ENCODE results near the gene CDK4. TPM values are rescaled to one million over a fixed set of nuclear protein-coding genes. Genes with fewer than 3 reads are reported as not detected.

CDK4 gene
- total and polyA plus RNA-seq, 8 donors = 80.1 to 269 (median 231) TPM

DNA sequence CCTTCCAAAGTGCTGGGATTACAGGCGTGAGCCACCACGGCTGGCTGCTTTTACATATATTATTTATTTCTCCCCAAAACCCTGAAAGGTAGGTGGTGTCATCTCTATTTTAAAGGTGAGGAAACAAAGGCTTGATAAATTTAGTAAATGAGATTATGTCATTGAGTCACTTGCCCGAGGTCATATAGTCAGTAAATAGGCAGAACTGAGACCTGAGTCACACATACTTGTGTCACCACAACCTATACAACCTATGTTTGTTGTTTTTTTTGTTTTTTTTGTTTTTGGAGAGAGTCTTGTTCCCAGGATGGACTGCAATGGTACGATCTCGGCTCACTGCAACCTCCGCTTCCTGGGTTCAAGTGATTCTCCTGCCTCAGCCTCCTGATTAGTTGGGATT is 43.2 kb upstream of the CDK4 start:
- H3K27ac ChIP-seq = no peak overlapping the region
- H3K4me1 ChIP-seq = peaks cover 0 to 28% of the 10 kb centered on the region in 2 donors
- no peak overlapping the region for H3K4me3 ChIP-seq
- H3K36me3 ChIP-seq = peaks cover 3 to 88% of the 10 kb centered on the region in 2 donors
- intact Hi-C loops (cut with DNase I) = no loop called here
- no peaks in the 10 kb centered on the region for H3K27me3 ChIP-seq
- H3K9me3 ChIP-seq = no peaks in the 10 kb centered on the region
- ATAC-seq = no peak
- DNase-seq = no peak
- TF ChIP-seq, protein P1, sequence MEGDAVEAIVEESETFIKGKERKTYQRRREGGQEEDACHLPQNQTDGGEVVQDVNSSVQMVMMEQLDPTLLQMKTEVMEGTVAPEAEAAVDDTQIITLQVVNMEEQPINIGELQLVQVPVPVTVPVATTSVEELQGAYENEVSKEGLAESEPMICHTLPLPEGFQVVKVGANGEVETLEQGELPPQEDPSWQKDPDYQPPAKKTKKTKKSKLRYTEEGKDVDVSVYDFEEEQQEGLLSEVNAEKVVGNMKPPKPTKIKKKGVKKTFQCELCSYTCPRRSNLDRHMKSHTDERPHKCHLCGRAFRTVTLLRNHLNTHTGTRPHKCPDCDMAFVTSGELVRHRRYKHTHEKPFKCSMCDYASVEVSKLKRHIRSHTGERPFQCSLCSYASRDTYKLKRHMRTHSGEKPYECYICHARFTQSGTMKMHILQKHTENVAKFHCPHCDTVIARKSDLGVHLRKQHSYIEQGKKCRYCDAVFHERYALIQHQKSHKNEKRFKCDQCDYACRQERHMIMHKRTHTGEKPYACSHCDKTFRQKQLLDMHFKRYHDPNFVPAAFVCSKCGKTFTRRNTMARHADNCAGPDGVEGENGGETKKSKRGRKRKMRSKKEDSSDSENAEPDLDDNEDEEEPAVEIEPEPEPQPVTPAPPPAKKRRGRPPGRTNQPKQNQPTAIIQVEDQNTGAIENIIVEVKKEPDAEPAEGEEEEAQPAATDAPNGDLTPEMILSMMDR (IDR thresholded peaks at IDR 0.05) = no peak

DNA sequence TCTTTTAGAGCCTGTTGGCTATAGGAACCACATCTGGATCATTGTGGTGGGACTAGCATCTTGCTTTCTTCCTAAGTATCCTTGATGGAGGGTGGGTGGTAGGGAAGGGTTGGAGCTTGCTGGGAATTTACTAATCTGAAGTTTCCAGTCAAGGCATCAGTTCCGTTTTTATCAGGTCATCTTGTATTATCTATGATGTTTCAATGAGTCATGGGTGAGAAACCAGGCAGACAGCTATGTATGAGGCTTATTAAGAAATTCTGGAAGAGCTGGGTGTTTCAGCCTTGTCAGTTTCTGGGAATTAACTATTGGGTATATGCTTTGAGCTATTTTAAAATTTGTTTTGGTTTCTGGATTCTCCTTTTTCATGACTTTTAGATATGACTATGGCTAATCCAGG is 41.8 kb upstream of the CDK4 start:
- intact Hi-C loops (cut with DNase I) = no loop called here
- peak overlapping the region; percentile 18 to 60 for H3K27ac ChIP-seq
- H3K4me3 ChIP-seq = no peak overlapping the region
- DNase-seq (no peak), ATAC-seq (peak; percentile 47)
- H3K4me1 ChIP-seq = peaks cover 0 to 28% of the 10 kb centered on the region in 2 donors
- no peaks in the 10 kb centered on the region for H3K27me3 ChIP-seq
- H3K36me3 ChIP-seq = peaks cover 1 to 88% of the 10 kb centered on the region in 2 donors
- H3K9me3 ChIP-seq = no peaks in the 10 kb centered on the region
- TF ChIP-seq, protein P1 (IDR thresholded peaks at IDR 0.05) = no peak

DNA sequence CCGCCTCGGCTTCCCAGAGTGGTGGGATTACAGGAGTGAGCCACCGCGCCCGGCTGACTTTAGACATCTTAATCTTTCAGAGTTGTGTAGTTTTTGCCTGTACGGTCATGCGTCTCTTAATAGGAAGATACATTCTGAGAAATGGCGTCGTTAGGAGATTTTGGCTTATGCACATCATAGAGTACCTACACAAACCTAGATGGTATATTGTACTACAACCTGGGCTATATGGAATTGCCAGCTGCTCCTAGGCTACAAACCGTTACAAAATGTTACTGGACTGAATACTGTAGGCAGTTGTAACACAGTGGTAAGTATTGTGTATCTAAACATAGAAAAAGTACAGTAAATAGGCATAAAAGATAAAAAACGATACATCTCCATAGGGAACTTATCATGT is 31.8 kb upstream of the CDK4 start:
- peak overlapping the region in 1 of 2 donors; percentile 91 for H3K4me3 ChIP-seq
- intact Hi-C loops (cut with DNase I) = no loop called here

DNA sequence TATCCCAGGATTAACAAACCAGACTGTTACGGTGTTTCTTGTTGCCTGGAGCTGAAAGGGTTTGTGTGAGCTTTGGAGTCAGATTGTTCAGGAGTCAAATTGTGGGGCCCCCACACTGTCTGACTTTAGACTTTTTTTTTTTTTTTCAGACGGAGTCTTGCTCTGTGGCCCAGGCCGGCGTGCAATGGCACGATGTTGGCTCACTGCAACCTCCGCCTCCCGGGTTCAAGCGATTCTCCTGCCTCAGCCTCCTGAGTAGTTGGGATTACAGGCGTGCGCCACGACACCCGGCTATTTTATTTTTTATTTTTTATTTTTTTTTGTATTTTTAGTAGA is 31.3 kb upstream of the CDK4 start:
- no peak overlapping the region for H3K27ac ChIP-seq
- intact Hi-C loops (cut with DNase I) = no loop called here

More for the DNA sequence above, 31.8 kb upstream of the CDK4 start:
- TF ChIP-seq, protein P1 (IDR thresholded peaks at IDR 0.05) = no peak
- DNase-seq (no peak), ATAC-seq (no peak)
- no peak overlapping the region for H3K27ac ChIP-seq
- H3K9me3 ChIP-seq = no peaks in the 10 kb centered on the region
- H3K36me3 ChIP-seq = peaks cover 8 to 45% of the 10 kb centered on the region in 2 donors
- H3K4me1 ChIP-seq = peaks cover 10 to 33% of the 10 kb centered on the region in 2 donors
- no peaks in the 10 kb centered on the region for H3K27me3 ChIP-seq

DNA sequence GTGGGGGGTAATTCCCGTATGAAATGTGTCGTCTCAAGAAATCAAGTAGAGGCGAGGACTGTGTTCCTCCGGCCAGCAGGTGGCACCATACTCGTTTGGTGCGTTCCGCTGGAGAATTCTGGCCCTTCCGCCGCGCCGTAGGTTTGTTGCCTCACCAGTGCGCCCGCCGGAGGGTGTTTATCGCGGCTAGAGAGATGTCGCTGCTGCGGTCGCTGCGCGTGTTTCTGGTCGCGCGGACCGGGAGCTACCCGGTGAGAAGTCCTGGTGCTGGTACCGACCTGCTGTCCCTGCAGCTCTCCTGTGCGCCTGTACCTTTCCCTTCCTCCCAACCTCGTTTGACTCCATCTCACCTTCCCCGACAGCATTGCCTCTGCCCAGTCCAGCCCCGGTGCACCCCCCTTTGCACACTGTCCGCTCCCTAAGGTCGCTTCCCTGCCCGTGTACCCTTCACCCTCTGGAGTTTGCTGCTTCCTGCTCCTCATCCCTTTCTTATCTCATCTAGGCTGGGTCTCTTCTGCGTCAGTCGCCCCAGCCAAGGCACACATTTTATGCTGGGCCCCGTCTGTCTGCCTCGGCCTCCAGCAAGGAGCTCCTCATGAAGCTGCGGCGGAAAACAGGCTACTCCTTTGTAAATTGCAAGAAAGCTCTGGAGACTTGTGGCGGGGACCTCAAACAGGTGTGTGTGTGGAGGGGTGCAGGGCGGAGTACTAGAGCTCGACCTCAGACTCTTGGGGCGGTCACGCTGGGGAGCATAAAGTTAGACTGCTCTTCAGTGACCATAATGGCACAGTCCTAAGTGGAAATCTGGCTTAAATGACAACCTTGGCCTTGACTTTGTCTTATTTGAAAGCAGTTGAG is 30.7 kb upstream of the CDK4 start, which contains the start of gene TSFM:
Gene TSFM, plus strand, starts transcription at position 180 of the 858 bp plus-strand sequence. Its CDS starts 15 bp downstream, at position 195.
- no peaks in the 10 kb centered on the region for H3K9me3 ChIP-seq
- intact Hi-C loops (cut with DNase I) = no loop called here

More for the DNA sequence above, 31.3 kb upstream of the CDK4 start:
- H3K27me3 ChIP-seq = no peaks in the 10 kb centered on the region
- TF ChIP-seq, protein P1 (IDR thresholded peaks at IDR 0.05) = no peak
- H3K36me3 ChIP-seq = peaks cover 8 to 41% of the 10 kb centered on the region in 2 donors
- DNase-seq (no peak), ATAC-seq (no peak)
- H3K4me3 ChIP-seq = peak overlapping the region; percentile 83 to 91
- H3K9me3 ChIP-seq = no peaks in the 10 kb centered on the region
- H3K4me1 ChIP-seq = peaks cover 10 to 33% of the 10 kb centered on the region in 2 donors

More for the DNA sequence above, 30.7 kb upstream of the CDK4 start, which contains the start of gene TSFM:
- peak within 1 kb of the TSS; percentile 83 to 91 for H3K4me3 ChIP-seq
- DNase-seq = peak; percentile 93 to 99 (median 96)
- H3K4me1 ChIP-seq = peaks cover 10 to 33% of the 10 kb centered on the region in 2 donors
- peak within 1 kb of the TSS; percentile 36 to 74 for H3K27ac ChIP-seq
- TF ChIP-seq, protein P1 (IDR thresholded peaks at IDR 0.05) = peak; percentile 91
- H3K27me3 ChIP-seq = no peaks in the 10 kb centered on the region
- peak; percentile 99 for ATAC-seq
- peaks cover 8 to 35% of the 10 kb centered on the region in 2 donors for H3K36me3 ChIP-seq
